Keratinocyte (primary cell): ENCODE measurements around the gene CFLAR. TPM values are rescaled to one million over a fixed set of nuclear protein-coding genes. Genes with fewer than 3 reads are reported as not detected.
A peak's percentile ranks its signal among the peaks of the same experiment; 100 is the strongest.
"Not testable (repeated sequence)": the region's sequence is repeated elsewhere in the genome, so short reads cannot be mapped to it uniquely, and the experiment has no call there.

Experiments used
- DNase-seq: peaks from one replicate; pipeline ENCODE4 v3.0.0-alpha.2; 2011; ENCODE audit warnings: low read depth, missing footprints, low spot score
- FAIRE-seq: peaks from 2 replicates; lab custom pipeline; 2011; peaks lifted over from hg19 to GRCh38; lab: Jason Lieb, UNC
- H2AFZ ChIP-seq: 2 replicates; pipeline ENCODE4 v1.6.0; 2012; ENCODE audit warnings: low read length, control low read depth, inconsistent platforms; ENCODE audit not compliant: control insufficient read depth
- H3K27ac ChIP-seq: 2 replicates; pipeline ENCODE4 v1.5.1; 2011; ENCODE audit warnings: low read length; ENCODE audit not compliant: control insufficient read depth, insufficient read depth
- H3K27me3 ChIP-seq: 3 replicates; pipeline ENCODE4 v1.6.0; 2011; ENCODE audit warnings: low read length; ENCODE audit not compliant: control insufficient read depth, insufficient read depth; ENCODE audit errors: extremely low read depth
- H3K36me3 ChIP-seq, 2 experiments: 2 replicates in 1 of 2; 3 replicates in 1 of 2; pipeline ENCODE4 v1.5.1; 2011; ENCODE audit warnings: low read length in 2 of 2, mild to moderate bottlenecking in 1 of 2; ENCODE audit not compliant: control insufficient read depth in 2 of 2, insufficient read depth in 2 of 2; ENCODE audit errors: extremely low read depth in 1 of 2
- H3K4me1 ChIP-seq: 3 replicates; pipeline ENCODE4 v1.5.1; 2011; ENCODE audit warnings: low read length; ENCODE audit not compliant: control insufficient read depth, insufficient read depth; ENCODE audit errors: extremely low read depth
- H3K4me2 ChIP-seq: 3 replicates; pipeline ENCODE4 v1.6.0; 2011; ENCODE audit warnings: low read depth, low read length; ENCODE audit not compliant: control insufficient read depth, insufficient read depth; ENCODE audit errors: extremely low read depth
- H3K4me3 ChIP-seq, 3 experiments: fragments of 200-600 bp in 1 of 3; sonication (generic) in 1 of 3; 2 replicates in 2 of 3; 3 replicates in 1 of 3; pipeline ENCODE4 v1.5.1; 2011 to 2016; ENCODE audit warnings: low read length in 3 of 3, mild to moderate bottlenecking in 3 of 3, control low read depth in 2 of 3, inconsistent platforms in 1 of 3, low read depth in 1 of 3, mixed read lengths in 1 of 3, mixed run types in 1 of 3, moderate library complexity in 1 of 3; ENCODE audit not compliant: control insufficient read depth in 2 of 3, insufficient read depth in 2 of 3; ENCODE audit errors: extremely low read depth in 1 of 3
- H3K79me2 ChIP-seq: 2 replicates; pipeline ENCODE4 v1.6.0; 2012; ENCODE audit warnings: low read length; ENCODE audit not compliant: control insufficient read depth, insufficient read depth
- H3K9ac ChIP-seq: 3 replicates; pipeline ENCODE4 v1.6.0; 2011; ENCODE audit warnings: low read length; ENCODE audit not compliant: control insufficient read depth, insufficient read depth; ENCODE audit errors: extremely low read depth
- H3K9me1 ChIP-seq: 3 replicates; pipeline ENCODE4 v1.6.0; 2011; ENCODE audit warnings: low read length; ENCODE audit not compliant: control insufficient read depth, insufficient read depth; ENCODE audit errors: extremely low read depth
- H3K9me3 ChIP-seq: 2 replicates; pipeline ENCODE4 v1.5.1; 2012; ENCODE audit warnings: low read depth, low read length; ENCODE audit not compliant: control insufficient read depth
- H4K20me1 ChIP-seq: 3 replicates; pipeline ENCODE4 v1.6.0; 2011; ENCODE audit warnings: low read length; ENCODE audit not compliant: control insufficient read depth, insufficient read depth; ENCODE audit errors: extremely low read depth
- EZH2 ChIP-seq: IDR thresholded peaks from one replicate; pipeline ENCODE4 v1.6.1; 2012; ENCODE audit warnings: inconsistent platforms, mild to moderate bottlenecking, low read length, moderate library complexity
- dilution Hi-C: fragments of 300-500 bp; cut with MboI; formaldehyde crosslinking; loops from one replicate; pipeline ENCODE4 v1.7.0; 2020; ENCODE audit warnings: low sequenced_read_pairs; ENCODE audit not compliant: extremely low pct_ligation_motif_present
- polyA plus RNA-seq, 5 experiments: library from polyadenylated mRNA; depleted of rRNA in 3 of 5; stranded (reverse) in 3 of 5; stranded (forward) in 1 of 5; unstranded in 1 of 5; fragments of >200 nt; gene quantifications; 1 replicate in 1 of 5; 2 replicates in 3 of 5; 3 replicates in 1 of 5; pipeline versions ENCODE4 v1.2.1 to v1.2.3, GENCODE V29; 2011 to 2012; ENCODE audit warnings: missing spikeins in 2 of 5, low read depth in 1 of 5, low replicate concordance in 1 of 5
- TF ChIP-seq, protein P1 (sequence below), 3 experiments: IDR thresholded peaks in 1 of 3; conservative IDR thresholded peaks in 1 of 3; optimal IDR thresholded peaks in 1 of 3; 2 replicates in 2 of 3; 3 replicates in 1 of 3; pipeline versions ENCODE3 to v1.5.1; 2011; ENCODE audit warnings: low read length in 3 of 3, mild to moderate bottlenecking in 3 of 3, moderate library complexity in 2 of 3, control low read depth in 1 of 3, inconsistent platforms in 1 of 3; ENCODE audit not compliant: insufficient read depth in 2 of 3; ENCODE audit errors: extremely low read depth in 1 of 3

The CFLAR gene
- polyA plus RNA-seq, 1 donor (not counting 4 experiments of a cell fraction or from before 2014, with no cell fraction given), result 37.3 TPM

DNA sequence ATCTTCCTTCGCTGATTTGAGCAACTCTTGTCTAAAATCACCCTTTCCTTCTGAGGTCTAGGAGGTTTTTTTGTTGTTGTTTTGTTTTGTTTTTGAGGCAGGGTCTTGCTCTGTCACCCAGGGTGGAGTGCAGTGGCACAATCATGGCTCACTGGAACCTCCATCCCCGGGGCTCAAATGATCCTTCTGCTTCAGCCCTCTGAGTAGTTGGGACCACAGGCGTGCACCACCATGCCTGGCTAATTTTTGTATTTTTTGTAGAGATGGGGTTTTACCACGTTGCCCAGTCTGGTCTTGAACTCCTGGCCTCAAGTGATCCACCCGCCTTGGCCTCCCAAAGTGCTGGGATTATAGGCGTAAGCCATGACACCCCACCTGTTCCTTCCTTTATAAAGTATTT is 68.3 kb downstream of the CFLAR start:
- Histone ChIP-seq H3K4me2 (peak overlapping the region; percentile 90), H3K4me3 (peak overlapping the region in 2 of 3 experiments; percentile 28 to 69)
- H3K9ac ChIP-seq, H2AFZ ChIP-seq, FAIRE-seq, H3K4me1 ChIP-seq, DNase-seq, H3K36me3 ChIP-seq, H3K27me3 ChIP-seq, H3K79me2 ChIP-seq, H3K27ac ChIP-seq, H3K9me3 ChIP-seq, H4K20me1 ChIP-seq, H3K9me1 ChIP-seq, dilution Hi-C loops: not testable (repeated sequence)

DNA sequence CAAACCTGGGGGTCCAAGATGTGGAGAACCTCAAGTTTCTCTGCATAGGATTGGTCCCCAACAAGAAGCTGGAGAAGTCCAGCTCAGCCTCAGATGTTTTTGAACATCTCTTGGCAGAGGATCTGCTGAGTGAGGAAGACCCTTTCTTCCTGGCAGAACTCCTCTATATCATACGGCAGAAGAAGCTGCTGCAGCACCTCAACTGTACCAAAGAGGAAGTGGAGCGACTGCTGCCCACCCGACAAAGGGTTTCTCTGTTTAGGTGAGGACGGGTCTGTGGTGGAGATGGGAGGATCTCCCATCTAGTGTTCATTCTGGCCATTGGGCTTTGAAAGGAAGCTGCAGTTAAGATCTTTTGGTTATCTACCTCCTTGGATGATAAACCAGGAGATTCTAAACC is 69.9 kb downstream of the CFLAR start:
- H3K9me3 ChIP-seq, result no peaks in the 10 kb centered on the region
- H4K20me1 ChIP-seq, result no peaks in the 10 kb centered on the region
- TF ChIP-seq, protein P1, sequence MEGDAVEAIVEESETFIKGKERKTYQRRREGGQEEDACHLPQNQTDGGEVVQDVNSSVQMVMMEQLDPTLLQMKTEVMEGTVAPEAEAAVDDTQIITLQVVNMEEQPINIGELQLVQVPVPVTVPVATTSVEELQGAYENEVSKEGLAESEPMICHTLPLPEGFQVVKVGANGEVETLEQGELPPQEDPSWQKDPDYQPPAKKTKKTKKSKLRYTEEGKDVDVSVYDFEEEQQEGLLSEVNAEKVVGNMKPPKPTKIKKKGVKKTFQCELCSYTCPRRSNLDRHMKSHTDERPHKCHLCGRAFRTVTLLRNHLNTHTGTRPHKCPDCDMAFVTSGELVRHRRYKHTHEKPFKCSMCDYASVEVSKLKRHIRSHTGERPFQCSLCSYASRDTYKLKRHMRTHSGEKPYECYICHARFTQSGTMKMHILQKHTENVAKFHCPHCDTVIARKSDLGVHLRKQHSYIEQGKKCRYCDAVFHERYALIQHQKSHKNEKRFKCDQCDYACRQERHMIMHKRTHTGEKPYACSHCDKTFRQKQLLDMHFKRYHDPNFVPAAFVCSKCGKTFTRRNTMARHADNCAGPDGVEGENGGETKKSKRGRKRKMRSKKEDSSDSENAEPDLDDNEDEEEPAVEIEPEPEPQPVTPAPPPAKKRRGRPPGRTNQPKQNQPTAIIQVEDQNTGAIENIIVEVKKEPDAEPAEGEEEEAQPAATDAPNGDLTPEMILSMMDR (optimal IDR thresholded peaks at IDR 0.05 in 1 of 3, IDR thresholded peaks at IDR 0.05 in 1 of 3, conservative IDR thresholded peaks at IDR 0.05 in 1 of 3; ENCODE audit: extremely low read depth in 1 of 3, insufficient read depth in 2 of 3, low read length in 3 of 3), result no peak
- no peak for TF ChIP-seq EZH2
- no peak overlapping the region for H3K27ac ChIP-seq
- dilution Hi-C loops, result no loop called here
- DNase-seq, result no peak
- H3K27me3 ChIP-seq, result no peaks in the 10 kb centered on the region
- no peak overlapping the region for H2AFZ ChIP-seq
- FAIRE-seq, result no peak
- H3K4me2 ChIP-seq, result no peak overlapping the region
- H3K4me3 ChIP-seq, result no peak overlapping the region
- H3K4me1 ChIP-seq, result no peaks in the 10 kb centered on the region
- peaks cover 2% of the 10 kb centered on the region for H3K79me2 ChIP-seq
- H3K9ac ChIP-seq, result no peak overlapping the region
- no peaks in the 10 kb centered on the region for H3K36me3 ChIP-seq
- H3K9me1 ChIP-seq, result no peaks in the 10 kb centered on the region

DNA sequence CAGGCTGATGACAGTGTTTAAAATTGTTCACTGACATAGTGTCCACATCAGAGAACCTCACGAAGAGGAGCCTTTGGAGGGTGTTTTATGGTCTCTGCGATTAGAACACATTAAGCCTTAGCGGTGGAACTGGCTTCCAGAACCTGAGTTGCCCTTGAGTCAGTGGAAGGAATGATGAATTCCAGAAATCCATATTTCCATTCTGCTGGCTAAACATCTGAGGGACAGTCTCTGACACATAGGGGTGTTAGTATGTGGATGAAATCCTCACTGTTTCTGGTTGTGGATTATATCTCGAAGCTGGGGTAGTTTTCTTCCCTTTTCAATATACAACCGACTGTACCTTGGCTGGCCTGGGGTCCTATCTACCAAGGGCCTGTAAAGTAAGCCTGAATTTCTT is 71.0 kb downstream of the CFLAR start:
- no peak overlapping the region for H2AFZ ChIP-seq
- H3K27me3 ChIP-seq, result no peaks in the 10 kb centered on the region
- no peak overlapping the region for H3K4me3 ChIP-seq
- H3K9ac ChIP-seq, result no peak overlapping the region
- no peak overlapping the region for H3K27ac ChIP-seq
- H3K79me2 ChIP-seq, result peaks cover 2% of the 10 kb centered on the region
- H4K20me1 ChIP-seq, result no peaks in the 10 kb centered on the region
- no peaks in the 10 kb centered on the region for H3K9me1 ChIP-seq
- DNase-seq (no peak), FAIRE-seq (no peak)
- TF ChIP-seq, protein P1 (optimal IDR thresholded peaks at IDR 0.05 in 1 of 3, IDR thresholded peaks at IDR 0.05 in 1 of 3, conservative IDR thresholded peaks at IDR 0.05 in 1 of 3; ENCODE audit: extremely low read depth in 1 of 3, insufficient read depth in 2 of 3, low read length in 3 of 3), result no peak
- no peak for TF ChIP-seq EZH2
- no peaks in the 10 kb centered on the region for H3K36me3 ChIP-seq
- no peak overlapping the region for H3K4me2 ChIP-seq
- dilution Hi-C loops, result no loop called here
- no peaks in the 10 kb centered on the region for H3K4me1 ChIP-seq
- no peaks in the 10 kb centered on the region for H3K9me3 ChIP-seq
